HG03521 (cell line): Measurements from ENCODE around the gene LRRC14B.
"Not testable (repeated sequence)": the region's sequence is repeated elsewhere in the genome, so short reads cannot be mapped to it uniquely, and the experiment has no call there.

Experiments
- ATAC-seq: cut with Tn5 transposase; IDR thresholded peaks from one replicate; pipeline ENCODE4 v1.9.1; 2021; ENCODE audit warnings: mild to moderate bottlenecking, moderate library complexity; ENCODE audit not compliant: unreplicated experiment

The LRRC14B gene

GRCh38 chr5:204966-205670 lies 13.8 kb downstream of the LRRC14B start:
- no peak for ATAC-seq

- ATAC-seq: no peak
Measured at GRCh38 chr5:206406-206805, 15.1 kb downstream of the LRRC14B start.

- no peak for ATAC-seq
Measured at GRCh38 chr5:206927-207536, 15.7 kb downstream of the LRRC14B start.

- no peak for ATAC-seq
Measured at GRCh38 chr5:207599-207998, 16.3 kb downstream of the LRRC14B start.

- no peak for ATAC-seq
Measured at GRCh38 chr5:208449-209114, 17.3 kb downstream of the LRRC14B start.

GRCh38 chr5:213803-214395 lies 22.6 kb downstream of the LRRC14B start:
- ATAC-seq: no peak

GRCh38 chr5:215256-215655 lies 24.0 kb downstream of the LRRC14B start:
- not testable (repeated sequence) for ATAC-seq

- not testable (repeated sequence) for ATAC-seq
Measured at GRCh38 chr5:216076-216475, 24.8 kb downstream of the LRRC14B start.

- ATAC-seq: peak; percentile 84
Measured at GRCh38 chr5:217494-218456, 26.5 kb downstream of the LRRC14B start, which contains the start of the genes CCDC127 and SDHA. Gene CCDC127 (minus strand): TSS chr5:218153. CDS start chr5:216849, 1,304 bp downstream. Gene SDHA (plus strand): TSS chr5:218320. CDS start chr5:218356, 36 bp downstream.

- ATAC-seq: peak; percentile 23
Measured at GRCh38 chr5:218457-219291, 27.4 kb downstream of the LRRC14B start.

GRCh38 chr5:219460-219863 lies 28.2 kb downstream of the LRRC14B start:
- no peak for ATAC-seq

- ATAC-seq: no peak
Measured at GRCh38 chr5:219991-220390, 28.7 kb downstream of the LRRC14B start.

GRCh38 chr5:222951-223715 lies 31.8 kb downstream of the LRRC14B start:
- ATAC-seq: not testable (repeated sequence)

- no peak for ATAC-seq
Measured at GRCh38 chr5:223791-224190, 32.5 kb downstream of the LRRC14B start.

GRCh38 chr5:225334-225733 lies 34.0 kb downstream of the LRRC14B start:
- ATAC-seq: no peak

- not testable (repeated sequence) for ATAC-seq
Measured at GRCh38 chr5:227375-227774, 36.1 kb downstream of the LRRC14B start.

- no peak for ATAC-seq
Measured at GRCh38 chr5:228886-229285, 37.6 kb downstream of the LRRC14B start.

GRCh38 chr5:230711-231110 lies 39.4 kb downstream of the LRRC14B start:
- ATAC-seq: no peak

GRCh38 chr5:231661-232060 lies 40.4 kb downstream of the LRRC14B start:
- ATAC-seq: no peak
